Smooth muscle cell (in vitro differentiated cells): ENCODE measurements around the gene CFAP61. TPM values are rescaled to one million over a fixed set of nuclear protein-coding genes. Genes with fewer than 3 reads are reported as not detected.

Experiments
- DNase-seq: peaks from one replicate; lab custom pipeline; 2025; ENCODE audit not compliant: unreplicated experiment; lab: John Stamatoyannopoulos, UW
- H2AFZ ChIP-seq: fragments of 200-600 bp; sonication (generic); 2 replicates; pipeline ENCODE4 v1.6.0; 2016; ENCODE audit warnings: antibody characterized with exemption, low read depth, mild to moderate bottlenecking
- H3F3A ChIP-seq: fragments of 200-600 bp; sonication (generic); 2 replicates; pipeline ENCODE4 v1.6.0; 2017; ENCODE audit warnings: antibody characterized with exemption, low read depth
- H3K27ac ChIP-seq: fragments of 200-600 bp; sonication (generic); 2 replicates; pipeline ENCODE4 v1.5.1; 2016; ENCODE audit warnings: low read depth, mild to moderate bottlenecking
- H3K27me3 ChIP-seq: fragments of 200-600 bp; sonication (generic); 2 replicates; pipeline ENCODE4 v1.6.1; 2016; ENCODE audit warnings: low read depth, mild to moderate bottlenecking
- H3K36me3 ChIP-seq: fragments of 200-600 bp; sonication (generic); 2 replicates; pipeline ENCODE4 v1.5.1; 2016; ENCODE audit warnings: low read depth
- H3K4me1 ChIP-seq: fragments of 200-600 bp; sonication (generic); 2 replicates; pipeline ENCODE4 v1.5.1; 2016; ENCODE audit warnings: low read depth
- H3K4me2 ChIP-seq: fragments of 200-600 bp; sonication (generic); 2 replicates; pipeline ENCODE4 v1.6.0; 2016; ENCODE audit warnings: mild to moderate bottlenecking
- H3K4me3 ChIP-seq: fragments of 200-600 bp; sonication (generic); 2 replicates; pipeline ENCODE4 v1.5.1; 2016; ENCODE audit warnings: mild to moderate bottlenecking
- H3K79me2 ChIP-seq: fragments of 200-600 bp; sonication (generic); 2 replicates; pipeline ENCODE4 v1.6.0; 2016; ENCODE audit warnings: low read depth, mild to moderate bottlenecking
- H3K9ac ChIP-seq: fragments of 200-600 bp; sonication (generic); 2 replicates; pipeline ENCODE4 v1.6.0; 2016; ENCODE audit warnings: low read depth
- H3K9me3 ChIP-seq: fragments of 200-600 bp; sonication (generic); replicated peaks from 2 replicates; pipeline ENCODE4 v1.5.1; 2016; ENCODE audit warnings: low read depth
- H4K20me1 ChIP-seq: fragments of 200-600 bp; sonication (generic); 2 replicates; pipeline ENCODE4 v1.6.0; 2016; ENCODE audit warnings: low read depth
- CTCF ChIP-seq: fragments of 200-600 bp; sonication (generic); IDR thresholded peaks from 2 replicates; pipeline ENCODE4 v1.5.1; 2017; ENCODE audit warnings: borderline replicate concordance, mild to moderate bottlenecking, antibody characterized with exemption; ENCODE audit not compliant: insufficient read depth, poor library complexity, severe bottlenecking
- WGBS: methylation state at CpG from one replicate; pipeline ENCODE4 v1.1.7; 2016; ENCODE audit warnings: low lambda C conversion rate; 5-methylcytosine and 5-hydroxymethylcytosine counted together
- polyA plus RNA-seq: library from polyadenylated mRNA; unstranded; fragments of >200 nt; fragmentation: Nextera tagmentation; extraction: Ambion mirVana; gene quantifications from 2 replicates; pipeline ENCODE4 v1.2.1, GENCODE V29; 2016
- total RNA-seq: library from RNA; depleted of rRNA; stranded (reverse); fragments of >200 nt; gene quantifications from 2 replicates; pipeline ENCODE4 v1.2.3, GENCODE V29; 2014

The CFAP61 gene
- total and polyA plus RNA-seq, 2 experiments from 2014 or later = not detected

DNA sequence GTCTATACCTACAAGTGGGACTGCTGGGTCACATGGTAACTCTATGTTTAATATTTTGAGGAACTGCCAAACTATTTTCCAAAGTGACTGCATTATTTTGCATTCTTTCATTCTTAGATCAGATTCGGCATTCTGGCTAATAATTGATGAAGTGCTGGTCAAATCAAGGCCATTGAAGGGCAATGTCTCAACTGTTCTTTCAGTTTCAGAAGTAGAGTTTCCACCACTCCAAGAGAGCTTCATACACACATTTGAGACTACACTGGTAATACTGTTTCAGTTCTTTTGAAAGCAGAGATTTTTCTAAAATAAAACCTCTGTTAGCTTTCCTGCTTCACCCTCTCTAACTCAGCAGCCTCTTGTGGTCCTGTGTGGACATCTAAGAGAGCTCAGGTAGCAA, 154.5 kb downstream of the CFAP61 start:
- H3K9me3 ChIP-seq = no peaks in the 10 kb centered on the region
- H3K4me2 ChIP-seq = no peak overlapping the region
- no peaks in the 10 kb centered on the region for H3K36me3 ChIP-seq
- H3K27ac ChIP-seq = no peak overlapping the region
- no peak for DNase-seq
- peaks cover 4% of the 10 kb centered on the region for H3F3A ChIP-seq
- no peak overlapping the region for H3K4me3 ChIP-seq
- 96% methylated on average over 1 of the region's 1 CpG for WGBS
- TF ChIP-seq CTCF = no peak
- peaks cover 8% of the 10 kb centered on the region for H3K27me3 ChIP-seq
- H3K4me1 ChIP-seq = peaks cover 7% of the 10 kb centered on the region
- H3K9ac ChIP-seq = no peak overlapping the region
- no peaks in the 10 kb centered on the region for H4K20me1 ChIP-seq
- no peaks in the 10 kb centered on the region for H3K79me2 ChIP-seq
- no peak overlapping the region for H2AFZ ChIP-seq

DNA sequence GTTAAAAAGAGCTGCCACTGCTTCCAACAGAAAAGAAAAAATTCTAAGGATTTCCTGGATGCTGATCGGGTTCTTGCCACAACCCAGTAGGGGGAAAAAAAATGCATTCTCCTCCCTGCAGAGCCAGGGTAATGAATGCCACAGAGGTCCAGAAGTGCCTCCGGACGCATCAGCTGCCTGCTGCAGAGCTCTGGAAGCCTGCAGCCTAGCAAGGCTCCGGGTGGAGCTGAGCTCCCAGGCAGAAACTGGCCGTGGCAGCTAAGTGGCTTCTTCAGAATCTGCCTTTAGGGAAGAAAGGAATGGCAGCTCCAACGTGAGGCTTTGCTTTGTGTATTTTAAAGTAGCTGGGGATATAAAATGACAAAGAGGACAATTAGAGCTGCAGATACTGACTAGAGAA, 155.0 kb downstream of the CFAP61 start:
- Histone ChIP-seq H4K20me1 (no peaks in the 10 kb centered on the region), H3K4me3 (no peak overlapping the region), H3K79me2 (no peaks in the 10 kb centered on the region), H2AFZ (no peak overlapping the region), H3K4me2 (no peak overlapping the region), H3K9me3 (no peaks in the 10 kb centered on the region), H3K27me3 (peaks cover 8% of the 10 kb centered on the region), H3K9ac (no peak overlapping the region), H3K4me1 (peaks cover 7% of the 10 kb centered on the region), H3F3A (peaks cover 4% of the 10 kb centered on the region), H3K36me3 (no peaks in the 10 kb centered on the region), H3K27ac (no peak overlapping the region)
- TF ChIP-seq CTCF = no peak
- DNase-seq = no peak
- 16% methylated on average over 6 of the region's 6 CpGs for WGBS

DNA sequence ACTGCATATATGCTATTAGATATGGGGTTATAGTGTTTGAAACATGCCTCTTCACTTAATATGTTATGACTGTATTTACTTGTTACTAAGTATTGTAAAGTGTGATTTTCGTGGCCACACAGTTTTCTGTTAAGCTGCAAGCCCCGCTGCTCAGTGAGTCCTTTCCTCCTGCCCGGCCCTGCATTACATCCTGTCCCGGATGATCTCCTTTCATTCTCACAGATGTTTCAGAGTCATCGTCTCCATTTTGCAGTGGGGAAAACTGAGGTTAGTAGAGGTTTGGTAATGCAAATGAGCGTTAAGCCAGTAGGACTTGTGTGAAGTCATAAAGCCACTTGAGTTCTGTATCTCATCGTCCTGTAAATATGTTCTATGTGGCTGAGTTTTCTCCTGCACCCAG, 155.5 kb downstream of the CFAP61 start:
- Histone ChIP-seq H4K20me1 (no peaks in the 10 kb centered on the region), H3K36me3 (no peaks in the 10 kb centered on the region), H2AFZ (no peak overlapping the region), H3K4me3 (no peak overlapping the region), H3K27ac (no peak overlapping the region), H3F3A (peaks cover 4% of the 10 kb centered on the region), H3K9me3 (no peaks in the 10 kb centered on the region), H3K4me1 (peaks cover 7% of the 10 kb centered on the region), H3K4me2 (no peak overlapping the region), H3K9ac (no peak overlapping the region), H3K79me2 (no peaks in the 10 kb centered on the region), H3K27me3 (peaks cover 8% of the 10 kb centered on the region)
- TF ChIP-seq CTCF = no peak
- 88% methylated on average over 7 of the region's 7 CpGs for WGBS
- no peak for DNase-seq

GRCh38 chr20:20209684-20210083, 157.4 kb downstream of the CFAP61 start:
- Histone ChIP-seq H4K20me1 (no peaks in the 10 kb centered on the region), H3K9ac (no peak overlapping the region), H3K4me3 (no peak overlapping the region), H3K4me1 (peaks cover 9% of the 10 kb centered on the region), H3K36me3 (no peaks in the 10 kb centered on the region), H3K27me3 (no peaks in the 10 kb centered on the region), H3K4me2 (no peak overlapping the region), H2AFZ (no peak overlapping the region), H3K79me2 (no peaks in the 10 kb centered on the region), H3F3A (peaks cover 4% of the 10 kb centered on the region), H3K9me3 (no peaks in the 10 kb centered on the region), H3K27ac (no peak overlapping the region)
- DNase-seq = no peak
- WGBS = 85% methylated on average over 5 of the region's 5 CpGs
- no peak for TF ChIP-seq CTCF
